ENCODE results near the gene SLC45A2.

SLC45A2 gene

DNA sequence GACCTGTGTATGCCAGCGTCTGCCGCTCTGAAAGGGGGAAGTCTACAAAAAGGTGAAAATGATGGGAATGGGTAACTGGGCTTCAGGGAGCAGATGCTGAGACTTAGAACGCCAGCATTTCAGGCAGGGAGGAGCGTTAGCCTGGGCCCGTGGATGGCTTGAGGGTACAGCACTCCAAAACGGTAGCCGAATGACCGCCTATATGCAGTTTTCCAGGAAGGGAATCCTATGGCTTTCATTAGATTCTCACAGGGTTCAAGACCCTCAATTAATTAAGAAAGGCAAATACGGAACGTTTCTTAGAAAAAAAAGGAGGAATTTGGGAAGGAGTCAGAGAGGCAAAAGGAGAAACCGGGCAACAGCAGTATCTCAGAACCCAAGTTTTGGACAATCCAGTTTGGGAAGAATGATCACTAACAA is 22.7 kb upstream of the SLC45A2 start:
- no peak for DNase-seq

DNA sequence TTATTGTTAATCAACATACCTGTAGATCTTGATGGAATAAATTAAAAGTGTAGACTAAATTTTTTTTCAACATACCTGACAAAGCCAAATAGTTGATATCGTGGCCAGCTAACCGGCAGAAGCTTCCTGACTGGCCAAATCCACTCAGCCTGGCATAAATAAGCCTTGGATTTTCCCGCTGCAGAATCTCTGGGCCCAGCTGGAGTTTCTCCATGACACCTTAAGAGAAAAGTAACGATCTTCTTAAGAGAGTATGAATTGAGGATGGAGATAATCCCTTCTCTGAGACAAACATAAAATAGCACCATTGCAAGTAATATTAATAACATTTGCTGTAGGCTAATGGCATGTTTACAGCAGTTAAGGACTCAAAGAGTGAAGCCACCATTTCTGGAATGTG is 21.2 kb upstream of the SLC45A2 start:
- no peak for DNase-seq

DNA sequence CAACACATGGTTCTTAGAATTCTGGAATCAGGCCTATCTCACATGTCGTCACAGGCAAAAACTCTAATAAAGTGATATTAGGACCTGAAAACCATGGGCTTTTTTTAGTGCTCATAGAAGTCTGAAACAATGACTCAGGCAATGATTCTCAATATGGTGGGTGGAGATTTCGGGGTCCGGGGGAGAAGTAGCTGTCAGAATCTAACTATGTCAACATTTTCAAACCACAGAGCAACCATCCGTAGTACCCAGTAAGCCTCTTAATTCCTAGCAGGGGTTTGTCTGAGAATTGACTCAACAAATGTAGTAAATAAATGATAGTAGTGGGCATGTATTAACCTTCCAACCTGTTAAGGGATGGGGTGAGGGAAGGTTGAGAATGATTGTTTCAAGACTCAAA is 20.7 kb upstream of the SLC45A2 start:
- DNase-seq: no peak

DNA sequence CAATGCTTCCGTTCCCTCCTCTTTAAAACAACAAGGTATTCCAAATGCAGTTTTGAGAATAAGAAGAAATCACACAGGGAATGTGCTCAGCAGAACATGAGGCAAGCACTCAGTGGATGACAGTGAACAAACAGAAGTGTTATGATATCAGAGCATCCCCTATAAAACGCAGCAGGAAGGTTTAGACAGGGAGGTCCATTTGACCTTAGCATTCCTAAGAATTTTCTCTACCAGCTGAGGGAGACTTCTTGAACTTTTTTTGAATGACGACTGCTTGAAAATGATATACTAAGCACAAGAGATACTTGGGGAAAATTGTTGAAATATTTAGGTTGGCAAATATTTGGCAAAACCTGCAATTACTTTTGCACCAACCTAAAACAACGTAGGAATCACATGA is 19.4 kb upstream of the SLC45A2 start:
- DNase-seq: no peak

DNA sequence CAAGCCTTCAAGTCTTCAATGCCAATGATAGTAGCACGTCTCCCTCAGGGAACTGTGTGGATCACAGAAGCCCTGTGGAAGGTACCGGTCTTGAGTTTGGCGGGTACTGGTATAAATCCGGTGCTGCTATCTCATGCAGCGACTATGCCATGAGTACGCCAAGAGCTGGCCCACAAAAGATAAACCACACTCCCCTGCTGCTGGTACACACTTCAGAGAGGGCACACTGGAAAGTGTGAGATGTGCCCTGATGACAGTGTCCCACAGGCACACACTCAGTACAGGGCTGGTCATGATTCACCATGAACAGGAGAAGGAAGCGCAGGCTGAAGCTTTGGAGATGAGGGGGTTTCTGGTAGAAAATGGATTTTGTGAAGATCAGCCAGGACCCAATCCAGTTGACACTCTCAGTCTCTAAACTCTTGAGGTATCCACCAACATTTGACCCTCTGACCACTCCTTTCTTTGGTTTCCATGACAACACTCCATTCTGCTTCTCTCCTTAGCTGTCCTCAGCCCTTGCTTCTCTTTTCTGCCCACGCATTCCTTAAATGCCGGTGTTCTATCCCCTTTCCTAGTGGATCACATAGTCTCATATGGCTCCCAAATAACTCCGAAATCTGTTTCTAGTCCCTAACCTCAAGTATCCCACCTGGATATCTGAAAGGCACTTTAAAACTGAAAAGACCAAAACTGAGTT is 18.3 kb upstream of the SLC45A2 start:
- no peak for DNase-seq

DNA sequence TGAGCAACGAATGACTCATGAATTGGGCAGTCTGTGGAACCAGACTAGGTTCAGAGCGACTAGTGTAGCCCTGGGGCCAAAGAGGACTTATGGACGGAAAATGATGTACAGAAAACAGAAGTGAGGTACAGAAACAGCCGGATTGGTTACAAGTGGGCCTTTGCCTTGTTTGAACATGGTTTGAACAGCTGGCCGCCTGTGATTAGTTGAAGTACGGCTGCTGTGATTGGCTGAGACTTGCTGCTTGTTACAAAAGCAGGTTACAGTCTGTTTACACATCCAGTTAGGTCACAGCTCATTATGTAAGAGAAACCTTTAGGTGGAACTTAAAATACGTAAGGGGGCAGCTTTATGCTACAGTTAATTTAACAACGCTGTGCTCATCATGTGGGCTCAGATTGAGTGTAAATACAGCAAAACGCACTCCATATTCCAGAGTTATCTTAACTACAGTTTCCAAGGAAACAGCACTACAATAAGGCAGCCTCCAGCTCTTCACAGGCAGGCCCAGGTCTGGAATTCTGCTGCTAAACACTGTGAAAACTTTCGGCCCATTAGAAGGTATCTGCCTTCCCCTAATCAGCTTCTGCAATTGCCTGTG is 16.8 kb upstream of the SLC45A2 start:
- no peak for DNase-seq

DNA sequence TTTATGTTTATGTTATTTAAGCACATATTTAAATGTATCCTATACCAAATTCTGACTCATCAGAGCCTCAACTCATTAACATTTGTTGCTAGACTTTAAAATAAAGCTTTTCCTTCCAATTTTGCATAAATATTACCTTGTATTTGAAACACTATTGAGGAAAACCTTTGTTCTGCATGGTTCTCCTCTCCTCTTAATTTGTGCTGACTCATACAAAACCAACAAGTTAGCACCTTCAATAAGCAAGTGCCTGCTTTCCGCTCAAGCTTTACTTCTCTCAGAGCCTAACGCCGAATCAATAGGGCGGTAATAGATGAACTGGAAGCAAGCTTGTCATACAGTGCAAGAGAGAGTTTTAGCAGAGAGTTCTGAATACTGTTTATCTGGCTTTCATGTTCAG is 15.5 kb upstream of the SLC45A2 start:
- DNase-seq: no peak

DNA sequence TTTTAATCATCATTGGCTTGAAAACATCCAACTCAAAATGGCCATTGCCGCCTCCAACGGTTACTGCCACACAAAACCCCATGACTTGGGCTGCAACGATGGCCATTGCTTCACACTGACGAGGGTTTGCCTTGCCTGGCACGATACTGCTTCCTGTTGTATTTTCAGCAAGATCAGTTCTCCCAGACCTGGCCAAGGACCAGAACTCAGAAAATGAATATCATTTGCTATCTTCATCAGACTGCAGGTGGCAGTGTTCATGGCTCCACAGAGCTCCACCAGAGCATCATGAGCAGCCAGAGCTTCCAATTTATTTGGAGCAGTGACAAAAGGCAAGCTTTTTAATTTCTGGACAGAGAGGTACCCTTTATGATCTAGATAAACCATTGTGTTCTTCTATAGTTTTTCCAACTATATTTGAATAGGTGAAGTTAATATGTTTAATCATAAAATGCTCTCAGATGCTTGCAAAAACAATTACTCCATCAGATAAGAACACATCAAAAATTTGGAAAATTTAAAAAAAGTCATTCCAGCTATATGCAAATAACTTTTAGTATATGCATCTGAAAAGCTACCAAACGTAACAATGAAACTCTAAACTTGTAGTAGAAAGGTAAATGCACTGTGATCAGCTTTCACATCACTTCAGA is 13.0 kb upstream of the SLC45A2 start:
- DNase-seq: peak; percentile 26 to 48

DNA sequence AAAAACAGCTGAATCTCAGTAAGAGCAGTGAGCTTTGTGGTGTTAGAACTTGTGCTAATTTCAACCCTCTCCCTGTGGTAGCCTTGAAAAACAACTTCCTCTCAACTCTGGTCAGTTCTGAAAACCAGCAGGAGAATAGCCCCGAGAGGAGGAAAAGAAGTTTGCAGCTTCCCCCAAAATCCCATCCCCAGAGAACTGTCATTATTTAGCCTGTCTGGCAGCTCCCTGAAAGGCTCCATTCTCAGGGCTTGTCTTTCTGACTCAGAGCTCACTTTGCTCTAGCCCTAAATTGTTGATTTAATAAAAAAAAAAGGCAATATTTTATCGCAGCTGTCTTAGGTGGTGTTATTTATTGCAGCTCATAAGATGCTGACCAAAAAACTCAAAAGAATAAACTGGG is 11.4 kb upstream of the SLC45A2 start:
- DNase-seq: no peak

DNA sequence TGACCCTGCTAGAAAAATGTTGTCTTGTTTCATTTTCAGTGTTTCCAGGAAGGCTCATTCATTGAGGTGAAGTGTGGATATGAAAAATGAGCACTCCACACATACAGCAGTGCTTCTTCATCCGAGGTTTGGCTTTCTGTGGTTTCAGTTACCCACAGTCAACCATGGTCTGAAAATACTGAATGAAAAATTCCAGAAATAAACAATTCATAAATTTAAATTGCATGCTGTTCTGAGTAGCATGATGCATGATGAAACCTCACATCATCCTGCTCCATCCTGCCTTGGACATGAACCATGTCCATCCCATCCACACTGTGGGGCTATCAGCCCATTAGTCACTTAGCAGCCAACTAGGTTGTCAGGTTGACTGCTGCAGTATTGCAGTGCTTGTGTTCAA is 10.4 kb upstream of the SLC45A2 start:
- DNase-seq: no peak

DNA sequence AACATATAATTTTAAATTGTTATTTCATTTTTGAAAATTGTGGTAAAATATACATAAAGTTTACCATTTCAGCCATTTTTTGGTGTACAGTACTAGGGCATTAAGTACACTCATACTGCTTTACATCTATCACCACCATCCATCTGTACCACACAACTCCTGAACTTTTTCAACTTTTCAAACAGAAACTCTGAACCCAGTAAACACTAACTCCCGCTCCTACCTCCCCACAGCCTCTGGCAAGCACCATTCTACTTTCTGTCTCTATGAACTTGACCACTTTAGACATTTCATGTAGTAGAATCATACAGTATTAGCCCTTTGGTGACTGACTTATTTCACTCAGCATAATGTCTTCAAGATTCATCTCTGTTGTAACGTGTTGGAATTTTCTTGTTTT is 8.4 kb upstream of the SLC45A2 start:
- DNase-seq: no peak

DNA sequence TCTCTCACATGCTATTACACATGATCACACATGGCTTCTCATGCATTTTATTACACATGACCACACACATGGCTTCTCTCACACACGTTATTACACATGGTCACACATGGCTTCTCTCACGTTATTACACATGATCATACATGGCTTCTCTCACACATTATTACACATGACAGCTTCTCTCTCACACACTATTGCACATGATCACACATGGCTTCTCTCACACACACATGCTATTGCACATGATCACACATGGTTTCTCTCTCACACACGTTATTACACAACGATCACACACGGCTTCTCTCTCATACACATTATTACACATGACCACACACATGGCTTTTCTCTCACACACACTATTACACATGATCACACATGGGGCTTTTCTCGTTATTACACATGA is 954 bp upstream of the SLC45A2 start:
- DNase-seq: no peak

DNA sequence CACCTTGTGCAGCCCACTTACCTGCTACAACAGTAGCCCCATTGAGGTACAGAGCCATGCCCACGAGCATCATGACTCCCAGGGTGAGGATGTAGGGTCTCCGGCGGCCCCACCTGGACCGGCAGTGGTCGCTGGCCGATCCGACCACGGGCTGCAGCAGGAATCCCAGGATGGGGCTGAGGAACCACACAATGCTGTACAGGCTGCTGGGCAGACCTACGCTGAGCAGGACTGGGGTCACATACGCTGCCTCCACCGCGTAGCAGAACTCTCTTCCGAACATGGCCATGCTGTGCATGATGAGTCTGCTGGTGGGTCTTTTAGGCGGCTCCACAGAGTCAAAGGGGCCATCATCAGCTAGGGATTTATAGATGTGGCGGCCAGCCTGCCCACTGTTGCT is 315 bp downstream of the SLC45A2 start:
- no peak for DNase-seq

DNA sequence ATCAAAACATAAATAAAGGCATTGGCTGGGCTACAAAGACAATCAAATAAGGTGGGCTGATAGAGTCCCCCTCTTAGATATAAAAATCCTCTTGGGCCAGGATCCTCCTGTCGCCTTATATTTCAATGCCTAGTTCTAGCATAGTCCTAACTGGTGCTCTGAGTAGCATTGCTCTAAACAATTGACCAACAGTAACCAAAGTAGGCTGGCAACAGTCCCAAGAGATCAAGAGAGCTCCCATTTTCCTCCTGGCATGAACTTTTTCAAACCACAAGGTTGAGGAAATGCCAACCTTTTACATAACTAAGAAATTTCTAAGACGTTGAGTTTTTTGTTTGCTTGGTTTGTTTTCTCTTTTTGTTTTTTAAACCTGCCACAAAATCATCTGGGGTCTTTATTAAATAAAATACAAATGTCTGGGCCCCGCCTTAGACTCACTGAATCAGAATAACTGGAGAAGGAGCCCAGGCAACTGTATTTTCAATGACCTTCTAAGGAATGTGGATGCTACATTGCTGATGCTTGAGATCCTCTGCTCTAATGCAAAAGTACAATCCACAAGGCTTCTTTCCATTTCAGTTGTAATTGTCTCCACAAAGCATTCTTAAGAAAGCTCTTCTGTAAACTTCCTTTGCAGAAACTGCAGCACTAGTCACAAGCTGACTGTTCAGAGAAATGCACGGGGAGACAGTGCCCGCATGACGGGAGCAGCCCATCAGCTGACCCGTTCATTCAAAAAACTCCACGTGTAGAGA is 2.9 kb downstream of the SLC45A2 start:
- no peak for DNase-seq

DNA sequence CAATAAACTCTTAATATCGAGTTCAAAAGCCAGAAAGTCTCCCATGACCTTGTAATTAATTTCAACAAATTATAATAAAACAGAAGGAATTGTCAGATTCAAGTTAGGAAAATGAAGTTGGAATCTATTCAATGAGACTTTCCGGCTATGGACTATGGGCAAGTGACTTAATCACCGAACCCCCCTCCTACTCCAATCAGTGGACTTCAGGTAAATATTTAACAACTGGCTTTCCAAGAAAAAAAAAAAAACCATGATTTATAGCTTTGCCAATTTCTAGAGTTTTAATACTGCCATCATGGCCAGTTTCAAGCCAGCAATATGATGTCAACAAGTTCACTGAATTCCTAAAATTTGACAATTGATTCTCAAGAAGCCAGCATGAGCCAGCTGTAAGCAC is 4.5 kb downstream of the SLC45A2 start:
- no peak for DNase-seq

DNA sequence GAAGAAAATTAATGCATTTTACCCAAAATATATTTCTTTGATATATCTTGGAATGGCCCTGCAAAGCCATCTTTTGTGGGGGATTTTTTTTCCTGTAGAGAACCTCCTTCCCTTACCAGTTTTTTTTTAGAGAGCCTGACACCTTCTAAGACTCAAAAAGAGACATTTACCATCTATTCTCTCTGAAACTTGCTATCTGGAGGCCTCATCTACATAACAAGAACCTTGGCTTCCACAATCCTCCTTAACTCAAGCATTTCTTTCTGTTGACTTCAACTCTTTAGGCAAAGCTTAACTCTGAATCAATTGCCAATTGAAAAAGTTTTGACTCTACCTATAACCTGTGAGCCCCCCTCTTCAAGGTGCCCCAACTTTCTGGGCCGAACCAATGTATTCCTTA is 6.2 kb downstream of the SLC45A2 start:
- no peak for DNase-seq

DNA sequence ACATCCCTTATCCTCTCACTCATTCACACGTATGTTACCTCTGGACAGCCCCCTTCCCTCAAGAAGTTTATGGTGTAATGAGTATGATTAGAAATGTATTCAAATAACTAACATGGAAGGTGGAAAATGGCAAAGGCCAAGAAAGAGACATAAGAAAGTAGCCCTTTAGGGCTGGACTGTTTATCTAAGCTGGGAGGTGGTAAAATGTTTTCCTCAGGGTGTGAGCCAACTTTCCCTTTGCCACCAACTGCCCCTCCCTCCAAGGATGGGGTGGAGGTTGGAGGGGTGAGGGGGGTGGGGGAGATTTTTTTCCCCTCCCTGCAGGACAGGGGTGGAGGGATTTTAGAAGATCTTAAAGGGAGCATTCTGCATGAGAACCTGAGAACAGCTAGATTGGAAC is 8.2 kb downstream of the SLC45A2 start:
- no peak for DNase-seq

DNA sequence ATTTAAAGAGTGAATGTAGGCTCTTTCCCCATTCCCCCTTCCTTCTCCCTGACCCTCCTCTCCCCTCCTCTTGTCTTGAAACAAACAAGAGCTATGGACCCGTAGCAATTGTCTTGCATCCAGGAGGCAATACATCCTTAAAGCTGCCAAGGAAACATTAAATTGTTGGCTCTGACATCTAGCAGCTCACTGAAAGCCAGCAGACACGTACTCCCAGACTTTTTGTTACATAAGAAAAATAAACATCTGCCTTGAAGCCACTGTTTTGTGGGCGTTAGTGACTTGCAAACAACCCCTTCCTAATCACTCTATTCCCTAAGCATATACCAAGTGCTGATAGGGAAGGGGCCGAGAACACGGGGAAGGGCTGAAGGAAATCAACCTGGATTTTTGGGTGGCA is 8.6 kb downstream of the SLC45A2 start:
- no peak for DNase-seq

DNA sequence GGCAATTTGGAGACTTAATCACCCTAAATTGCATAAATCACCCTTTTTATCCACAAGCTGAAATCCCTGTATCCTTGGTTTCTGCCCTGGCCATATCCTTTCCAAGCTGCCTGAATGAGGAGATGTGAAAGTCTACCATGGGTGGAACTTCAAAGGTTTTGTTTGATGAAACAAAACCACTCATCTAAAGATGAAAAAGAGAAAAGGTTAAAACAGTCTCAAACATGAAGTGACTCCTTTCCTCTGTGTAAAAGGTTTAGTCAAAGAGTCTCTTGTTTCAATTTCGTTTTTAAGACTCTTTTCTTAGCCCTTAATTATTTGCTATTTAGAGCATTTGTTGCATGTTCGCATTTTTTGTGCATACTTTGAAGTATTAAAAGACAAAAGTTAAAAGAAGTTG is 11.2 kb downstream of the SLC45A2 start:
- DNase-seq: no peak

DNA sequence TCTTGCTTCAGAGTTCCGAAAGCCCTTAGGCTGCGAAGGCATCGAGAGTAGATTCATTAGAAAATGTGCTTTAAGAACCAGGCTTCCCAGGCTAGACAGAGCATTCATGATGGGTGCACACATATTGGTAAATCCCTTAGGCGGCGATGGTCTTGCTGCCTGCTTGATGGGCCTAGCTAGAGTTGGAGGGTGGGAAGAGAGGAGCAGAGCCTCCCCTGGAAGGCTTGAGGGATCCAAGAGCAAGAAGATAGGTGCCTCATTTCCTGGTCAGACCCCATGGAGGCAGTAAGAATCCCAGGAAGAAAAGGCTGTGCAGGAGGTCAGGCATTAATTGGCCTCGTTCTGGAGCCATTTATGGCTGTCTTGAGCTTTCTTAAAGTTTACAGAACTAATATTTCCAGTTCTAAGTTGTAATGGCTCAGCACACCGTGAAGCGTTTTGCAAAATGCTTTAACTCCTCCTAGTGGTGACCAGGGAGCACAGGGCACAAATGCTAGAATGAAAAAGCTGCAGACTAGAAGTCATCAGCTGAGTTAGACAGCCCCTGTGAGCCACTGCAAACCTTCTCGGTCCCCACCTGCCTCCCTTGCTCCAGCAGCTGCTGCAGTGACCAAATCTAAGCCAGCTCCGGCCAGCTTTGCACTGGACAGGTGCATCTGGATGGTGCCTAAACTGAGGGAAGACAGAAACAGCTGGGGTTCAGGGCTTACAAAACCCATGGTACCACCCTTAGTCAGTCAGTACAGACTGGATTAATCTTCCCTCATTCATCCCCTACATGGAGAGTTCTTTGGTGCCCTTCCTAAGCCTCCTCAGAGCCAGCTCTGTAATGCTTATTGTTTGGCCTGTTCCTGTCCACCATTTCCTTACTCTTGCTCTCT is 14.7 kb downstream of the SLC45A2 start:
- DNase-seq: no peak

DNA sequence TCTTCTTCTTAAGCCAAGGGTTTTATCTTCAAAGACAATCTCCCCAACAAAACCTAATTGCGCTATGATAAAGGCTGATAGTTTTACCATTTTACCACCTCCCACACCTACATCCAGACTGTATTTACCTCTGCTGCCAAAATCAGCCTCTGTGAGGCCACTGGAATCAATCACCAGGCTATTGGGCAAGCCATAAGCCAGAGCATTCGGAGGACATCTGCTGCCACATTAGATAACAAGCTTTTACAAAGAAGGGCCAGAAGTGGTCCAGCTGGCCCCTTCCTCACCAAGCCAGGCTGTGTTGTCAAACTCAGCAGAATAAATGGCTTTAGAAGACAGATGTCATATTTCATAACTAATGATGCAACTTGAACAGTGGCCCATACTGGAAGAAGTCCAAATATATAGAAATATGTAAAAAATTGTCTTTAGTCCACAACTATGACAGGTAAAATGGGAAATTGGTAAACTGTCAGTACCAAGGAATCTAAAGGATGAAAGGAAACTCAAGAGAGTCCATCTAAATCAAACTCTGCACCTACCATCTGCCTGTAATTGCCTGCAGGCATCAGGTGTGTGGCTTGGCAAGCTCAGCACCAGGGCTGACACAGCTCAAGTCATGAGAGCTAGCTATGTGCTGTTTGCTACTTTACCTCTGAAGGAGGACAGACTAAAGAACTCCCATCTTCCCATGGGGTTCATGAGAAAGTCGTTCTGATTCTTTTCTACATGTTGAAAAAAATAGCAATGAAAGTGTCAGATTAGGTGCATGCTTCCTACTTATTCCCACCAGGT is 16.1 kb downstream of the SLC45A2 start:
- no peak for DNase-seq

DNA sequence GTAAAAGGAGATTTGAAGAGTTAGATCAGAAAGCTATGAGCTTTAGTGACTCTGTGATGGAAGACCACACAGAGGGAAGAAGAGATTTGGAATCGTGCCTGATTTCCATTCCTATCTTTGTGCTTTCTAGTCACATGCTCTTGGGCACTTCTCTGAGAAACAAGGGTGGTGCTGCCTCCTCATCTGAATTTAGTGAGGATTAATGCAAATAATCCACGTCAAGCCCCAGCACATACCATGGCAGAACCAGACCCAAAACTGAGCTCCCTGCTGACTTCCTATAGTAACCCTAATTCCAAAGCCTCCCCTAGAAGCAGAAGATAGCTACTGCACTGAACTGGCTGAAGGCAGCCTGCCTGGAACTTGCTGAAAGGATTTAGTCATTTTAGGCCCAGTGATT is 17.7 kb downstream of the SLC45A2 start:
- DNase-seq: no peak

All from inflammatory macrophage treated with lipopolysaccharide for 1 hour (primary cell).